ENCODE measurements around the gene ACAT2. TPM values are rescaled to one million over a fixed set of nuclear protein-coding genes. Genes with fewer than 3 reads are reported as not detected.

Gene ACAT2
- 144 and 145 TPM in 2 replicates for total RNA-seq

GRCh38 chr6:159761873-159762680 lies at the start of gene ACAT2:
Gene ACAT2 (plus strand): TSS chr6:159762045. CDS start chr6:159762088, 43 bp downstream.

GRCh38 chr6:159726918-159727716 lies 34.7 kb upstream of the ACAT2 start, which contains the start of gene WTAP:
Gene WTAP (plus strand): TSS chr6:159727506. CDS start chr6:159736266, 8,760 bp downstream.

GRCh38 chr6:159789377-159790148 lies 27.7 kb downstream of the ACAT2 start, which contains the start of gene TCP1:
Gene TCP1 (minus strand): TSS chr6:159789602. CDS start chr6:159789468, 134 bp downstream.

GRCh38 chr6:159790149-159790955 lies 28.5 kb downstream of the ACAT2 start, which contains the start of gene MRPL18:
Gene MRPL18 (plus strand): TSS chr6:159790467. CDS start chr6:159790588, 121 bp downstream.

GRCh38 chr6:159800141-159800865 lies 38.5 kb downstream of the ACAT2 start, which contains the start of gene PNLDC1:
Gene PNLDC1 (plus strand): TSS chr6:159800276. CDS start chr6:159800308, 32 bp downstream.

Other genes with a start within 250 kb of the ACAT2 start
- gene SOD2, start 68.8 kb upstream of the ACAT2 start, total RNA-seq, result 193 and 456 TPM in 2 replicates
- gene WTAP, start 34.5 kb upstream of the ACAT2 start, total RNA-seq, result 102 and 115 TPM in 2 replicates
- 254 and 451 TPM in 2 replicates for gene TCP1, start 27.6 kb downstream of the ACAT2 start, total RNA-seq
- 62.9 and 96.7 TPM in 2 replicates for gene MRPL18, start 28.4 kb downstream of the ACAT2 start, total RNA-seq
- not detected in 2 replicates for gene PNLDC1, start 38.2 kb downstream of the ACAT2 start, total RNA-seq
- gene MAS1, start 128.9 kb downstream of the ACAT2 start, total RNA-seq, result not detected in 2 replicates
- gene IGF2R, start 207.0 kb downstream of the ACAT2 start, total RNA-seq, result 172 and 278 TPM in 2 replicates